ENCODE measurements around the gene OBP2A.
"Not testable (repeated sequence)": the region's sequence is repeated elsewhere in the genome, so short reads cannot be mapped to it uniquely, and the experiment has no call there.

Gene OBP2A

GRCh38 chr9:135512904-135513303 is 33.0 kb upstream of the OBP2A start:
- no peak for DNase-seq

- DNase-seq: no peak
These were observed 32.5 kb upstream of the OBP2A start for GRCh38 chr9:135513351-135513846.

GRCh38 chr9:135513906-135514305 is 32.0 kb upstream of the OBP2A start:
- DNase-seq: not testable (repeated sequence)

- DNase-seq: no peak
These were observed 31.4 kb upstream of the OBP2A start for GRCh38 chr9:135514342-135515082.

GRCh38 chr9:135515083-135515951 is 30.6 kb upstream of the OBP2A start:
- no peak for DNase-seq

- no peak for DNase-seq
These were observed 29.6 kb upstream of the OBP2A start for GRCh38 chr9:135516132-135516860.

GRCh38 chr9:135517407-135517822 is 28.5 kb upstream of the OBP2A start:
- DNase-seq: no peak

GRCh38 chr9:135519179-135519971 is 26.6 kb upstream of the OBP2A start:
- no peak for DNase-seq

- no peak for DNase-seq
These were observed 24.9 kb upstream of the OBP2A start, which contains the start of gene LCN1 for GRCh38 chr9:135520916-135521607. Gene LCN1 (plus strand): TSS chr9:135521440. CDS start chr9:135521498, 58 bp downstream.

- DNase-seq: no peak
These were observed 24.3 kb upstream of the OBP2A start for GRCh38 chr9:135521608-135522095.

GRCh38 chr9:135522137-135522877 is 23.6 kb upstream of the OBP2A start:
- no peak for DNase-seq

- no peak for DNase-seq
These were observed 23.0 kb upstream of the OBP2A start for GRCh38 chr9:135522931-135523330.

- DNase-seq: no peak
These were observed 22.3 kb upstream of the OBP2A start for GRCh38 chr9:135523521-135524129.

- DNase-seq: no peak
These were observed 21.6 kb upstream of the OBP2A start for GRCh38 chr9:135524130-135524861.

GRCh38 chr9:135525241-135526088 is 20.5 kb upstream of the OBP2A start:
- DNase-seq: no peak

GRCh38 chr9:135526089-135526729 is 19.7 kb upstream of the OBP2A start:
- no peak for DNase-seq

GRCh38 chr9:135526730-135527571 is 19.0 kb upstream of the OBP2A start:
- DNase-seq: no peak
